ENCODE results near the gene SAXO1. TPM values are rescaled to one million over a fixed set of nuclear protein-coding genes. Genes with fewer than 3 reads are reported as not detected.

Gene SAXO1
- total RNA-seq, 1 experiment from 2014 or later: not detected

- POLR2A ChIA-PET: no interaction called here
- CTCF ChIA-PET: no interaction called here
- ATAC-seq: no peak
These were observed 140.0 kb downstream of the SAXO1 start for GRCh38 chr9:18893046-18893445.

GRCh38 chr9:18891946-18892670, 140.9 kb downstream of the SAXO1 start:
- in situ Hi-C loops (cut with HindIII; ENCODE audit: low pct_unique_long_range_greater_than_20kb, low sequenced_read_pairs) (no loop called here), intact Hi-C loops (cut with micrococcal nuclease; ENCODE audit: unreplicated experiment) (no loop called here)
- TF ChIP-seq POLR2AphosphoS5 (IDR thresholded peaks at IDR 0.05; ENCODE audit: low read depth, low read length) (no peak), SIN3A (IDR thresholded peaks at IDR 0.05; ENCODE audit: borderline replicate concordance, insufficient read depth, low read depth, low read length) (no peak), TCF7L2 (IDR thresholded peaks at IDR 0.05; ENCODE audit: low read depth, low read length) (no peak), CTCF (IDR thresholded peaks at IDR 0.05) (no peak), REST (IDR thresholded peaks at IDR 0.05; ENCODE audit: insufficient read depth in 1 of 2, low read depth in 2 of 2, low read length in 1 of 2) (no peak)
- Histone ChIP-seq H3K27me3 (ENCODE audit: control insufficient read depth, insufficient read depth, low read length) (no peaks in the 10 kb centered on the region), H3K4me1 (ENCODE audit: control insufficient read depth, insufficient read depth, low read length) (no peaks in the 10 kb centered on the region), H3K27ac (ENCODE audit: low read length) (no peak overlapping the region), H3K4me3 (ENCODE audit: low read depth in 2 of 2, low read length in 2 of 2) (no peak overlapping the region), H3K9me3 (ENCODE audit: control insufficient read depth, insufficient read depth, low read depth, low read length) (no peaks in the 10 kb centered on the region), H3K36me3 (ENCODE audit: control insufficient read depth, insufficient read depth, low read length) (no peaks in the 10 kb centered on the region)
- CTCF ChIA-PET: no interaction called here
- no TSS peak for BruUV-seq (replicated peaks)
- no peak for ATAC-seq
- POLR2A ChIA-PET: no interaction called here
- DNase-seq (ENCODE audit: low read depth, low spot score): no peak

More at GRCh38 chr9:18893046-18893445, 140.0 kb downstream of the SAXO1 start:
- H3K36me3 ChIP-seq (ENCODE audit: control insufficient read depth, insufficient read depth, low read length): no peaks in the 10 kb centered on the region
- in situ Hi-C loops (cut with HindIII; ENCODE audit: low pct_unique_long_range_greater_than_20kb, low sequenced_read_pairs): no loop called here
- intact Hi-C loops (cut with micrococcal nuclease; ENCODE audit: unreplicated experiment): no loop called here
- no peaks in the 10 kb centered on the region for H3K27me3 ChIP-seq (ENCODE audit: control insufficient read depth, insufficient read depth, low read length)
- TF ChIP-seq TCF7L2 (IDR thresholded peaks at IDR 0.05; ENCODE audit: low read depth, low read length): no peak
- no peak for TF ChIP-seq REST (IDR thresholded peaks at IDR 0.05; ENCODE audit: insufficient read depth in 1 of 2, low read depth in 2 of 2, low read length in 1 of 2)
- no peak for TF ChIP-seq POLR2AphosphoS5 (IDR thresholded peaks at IDR 0.05; ENCODE audit: low read depth, low read length)
- no peak for TF ChIP-seq SIN3A (IDR thresholded peaks at IDR 0.05; ENCODE audit: borderline replicate concordance, insufficient read depth, low read depth, low read length)
- no peak for TF ChIP-seq CTCF (IDR thresholded peaks at IDR 0.05)
- no peaks in the 10 kb centered on the region for H3K9me3 ChIP-seq (ENCODE audit: control insufficient read depth, insufficient read depth, low read depth, low read length)
- H3K27ac ChIP-seq (ENCODE audit: low read length): no peak overlapping the region
- BruUV-seq (replicated peaks): no TSS peak
- H3K4me3 ChIP-seq (ENCODE audit: low read depth in 2 of 2, low read length in 2 of 2): no peak overlapping the region
- DNase-seq (ENCODE audit: low read depth, low spot score): no peak
- no peaks in the 10 kb centered on the region for H3K4me1 ChIP-seq (ENCODE audit: control insufficient read depth, insufficient read depth, low read length)
